Kidney (tissue), 14 donors: ENCODE measurements around the gene UTS2B. TPM values are rescaled to one million over a fixed set of nuclear protein-coding genes. Genes with fewer than 3 reads are reported as not detected.

Experiments
- DNase-seq, 5 donors: peaks; one replicate each; pipeline ENCODE4 v3.0.0-alpha.2; 2013 to 2020
- FAIRE-seq: peaks from 2 replicates; lab custom pipeline; 2012; peaks lifted over from hg19 to GRCh38; lab: Jason Lieb, UNC
- H3K27ac ChIP-seq, 2 donors: one replicate each; pipeline ENCODE4 v1.7.0; 2013; ENCODE audit warnings: low read depth in 2 of 2, low read length in 2 of 2, inconsistent platforms in 1 of 2
- H3K27me3 ChIP-seq: one replicate; pipeline ENCODE4 v1.7.1; 2013; ENCODE audit warnings: low read length, inconsistent platforms; ENCODE audit not compliant: control insufficient read depth, insufficient read depth
- H3K36me3 ChIP-seq, 3 donors: one replicate each; pipeline versions ENCODE4 v1.7.0 to v1.7.1; 2013; ENCODE audit warnings: low read length in 3 of 3, control low read depth in 1 of 3, inconsistent platforms in 1 of 3; ENCODE audit not compliant: insufficient read depth in 3 of 3, control insufficient read depth in 2 of 3
- H3K4me1 ChIP-seq, 3 donors: one replicate each; pipeline versions ENCODE4 v1.7.0 to v1.7.1; 2013; ENCODE audit warnings: low read length in 3 of 3, inconsistent platforms in 1 of 3, low read depth in 1 of 3; ENCODE audit not compliant: control insufficient read depth in 2 of 3, insufficient read depth in 2 of 3
- H3K4me3 ChIP-seq, 3 donors: one replicate each; pipeline versions ENCODE4 v1.7.0 to v1.8.1; 2013; ENCODE audit warnings: low read length in 3 of 3, control low read depth in 1 of 3, inconsistent platforms in 1 of 3
- H3K9ac ChIP-seq, 3 donors: one replicate each; pipeline versions ENCODE4 v1.7.0 to v1.7.1; 2013; ENCODE audit warnings: low read length in 3 of 3, control low read depth in 1 of 3, inconsistent platforms in 1 of 3
- H3K9me3 ChIP-seq, 3 donors: one replicate each; pipeline versions ENCODE4 v1.7.0 to v1.7.1; 2013; ENCODE audit warnings: low read length in 3 of 3, control low read depth in 1 of 3, inconsistent platforms in 1 of 3; ENCODE audit not compliant: control insufficient read depth in 2 of 3, insufficient read depth in 1 of 3
- CTCF ChIP-seq: IDR thresholded peaks from 3 replicates; pipeline ENCODE4 v1.5.1; 2012; ENCODE audit warnings: mild to moderate bottlenecking, moderate library complexity, borderline replicate concordance; ENCODE audit not compliant: insufficient read depth; ENCODE audit errors: extremely low read depth
- intact Hi-C: fragments of 100-400 bp; cut with DNase I; formaldehyde crosslinking; loops from one replicate; pipeline ENCODE4 v1.11.1; 2022
- polyA plus RNA-seq: library from polyadenylated mRNA; stranded (reverse); fragments of 350-450 nt; fragmentation: Illumina TruSeq; extraction: RNeasy Lipid Tissue Mini Kit (QIAGEN cat#74804); gene quantifications from one replicate; pipeline ENCODE4 v1.2.3, GENCODE V29; 2014; ENCODE audit warnings: low read depth, low replicate concordance; ENCODE audit not compliant: insufficient read depth
- total RNA-seq: library from RNA; stranded (reverse); fragmentation: NEBNext Ultra II Directional; extraction: Animal tissue kit (Norgen Biotek cat#: 25700); gene quantifications from one replicate; pipeline ENCODE4 v1.2.1, GENCODE V29; 2021
- donor health status: control.
- donor health status: control.
- donor health status: control.
- donor health status: control.
- donor health status: control.
- donor health status: DM: yes; HTN: yes; CAD: no.
- donor health status: Normal renal cell carcinoma (clear cell type).

UTS2B gene
- total and polyA plus RNA-seq, 2 donors from 2014 or later, result 0.41 TPM; not detected in 1

GRCh38 chr3:191352014-191352413 is 21.7 kb upstream of the UTS2B start:
- TF ChIP-seq CTCF, result no peak
- H3K9me3 ChIP-seq, result no peaks in the 10 kb centered on the region
- peaks cover 0 to 38% (median 0%) of the 10 kb centered on the region in 3 donors for H3K4me1 ChIP-seq
- no peak overlapping the region for H3K9ac ChIP-seq
- H3K27me3 ChIP-seq, result no peaks in the 10 kb centered on the region
- DNase-seq, result no peak
- intact Hi-C loops, result no loop called here
- no peak overlapping the region for H3K4me3 ChIP-seq
- no peak for FAIRE-seq
- no peak overlapping the region for H3K27ac ChIP-seq
- H3K36me3 ChIP-seq, result no peaks in the 10 kb centered on the region

GRCh38 chr3:191350396-191351090 is 20.2 kb upstream of the UTS2B start:
- H3K9ac ChIP-seq, result no peak overlapping the region
- H3K4me3 ChIP-seq, result peak overlapping the region in 1 of 3 donors; percentile 6
- no peak for DNase-seq
- peak overlapping the region in 1 of 2 donors; percentile 5 for H3K27ac ChIP-seq
- intact Hi-C loops, result no loop called here
- no peaks in the 10 kb centered on the region for H3K27me3 ChIP-seq
- peaks cover 0 to 28% (median 0%) of the 10 kb centered on the region in 3 donors for H3K4me1 ChIP-seq
- H3K36me3 ChIP-seq, result no peaks in the 10 kb centered on the region
- TF ChIP-seq CTCF, result no peak
- no peaks in the 10 kb centered on the region for H3K9me3 ChIP-seq
- no peak for FAIRE-seq

- no peak overlapping the region for H3K9ac ChIP-seq
- H3K9me3 ChIP-seq, result no peaks in the 10 kb centered on the region
- H3K27me3 ChIP-seq, result no peaks in the 10 kb centered on the region
- DNase-seq (no peak), FAIRE-seq (no peak)
- no peak overlapping the region for H3K4me3 ChIP-seq
- TF ChIP-seq CTCF, result no peak
- H3K36me3 ChIP-seq, result no peaks in the 10 kb centered on the region
- H3K27ac ChIP-seq, result no peak overlapping the region
- intact Hi-C loops, result no loop called here
- peaks cover 0 to 18% (median 0%) of the 10 kb centered on the region in 3 donors for H3K4me1 ChIP-seq
Observed at GRCh38 chr3:191348098-191348497, 17.8 kb upstream of the UTS2B start.
